Trophoblast cell (in vitro differentiated cells and primary cell): ENCODE data around the gene SCAPER.

Experiments
- DNase-seq, 2 donors: peaks; one replicate each; pipeline ENCODE4 v3.0.0-alpha.2; 2016
- H2AFZ ChIP-seq: 2 replicates; pipeline ENCODE4 v1.6.1; 2013; ENCODE audit warnings: low read length, moderate library complexity, mild to moderate bottlenecking; ENCODE audit not compliant: insufficient read depth, poor library complexity
- H2AK5ac ChIP-seq: 2 replicates; pipeline ENCODE4 v1.6.1; 2013; ENCODE audit warnings: mild to moderate bottlenecking, low read length
- H2BK120ac ChIP-seq: 2 replicates; pipeline ENCODE4 v1.6.1; 2013; ENCODE audit warnings: low read length, mild to moderate bottlenecking, moderate library complexity; ENCODE audit not compliant: insufficient read depth, poor library complexity
- H2BK12ac ChIP-seq: 2 replicates; pipeline ENCODE4 v1.6.1; 2013; ENCODE audit warnings: mild to moderate bottlenecking, low read length, moderate library complexity
- H2BK5ac ChIP-seq: 2 replicates; pipeline ENCODE4 v1.6.1; 2013; ENCODE audit warnings: low read length, low read depth, moderate library complexity, mild to moderate bottlenecking; ENCODE audit not compliant: poor library complexity
- H3K14ac ChIP-seq: 2 replicates; pipeline ENCODE4 v1.6.1; 2013; ENCODE audit warnings: mild to moderate bottlenecking, low read length
- H3K18ac ChIP-seq: 2 replicates; pipeline ENCODE4 v1.6.1; 2013; ENCODE audit warnings: mild to moderate bottlenecking, low read length
- H3K23ac ChIP-seq: 2 replicates; pipeline ENCODE4 v1.6.1; 2013; ENCODE audit warnings: low read length
- H3K27ac ChIP-seq: 2 replicates; pipeline ENCODE4 v1.5.1; 2013; ENCODE audit warnings: low read depth, mild to moderate bottlenecking, inconsistent platforms, low read length, moderate library complexity
- H3K27me3 ChIP-seq: 2 replicates; pipeline ENCODE4 v1.6.1; 2013; ENCODE audit warnings: inconsistent platforms, mild to moderate bottlenecking, low read length, moderate library complexity; ENCODE audit not compliant: insufficient read depth
- H3K36me3 ChIP-seq, 2 experiments: 1 replicate in 1 of 2; 2 replicates in 1 of 2; pipeline ENCODE4 v1.6.1; 2013; ENCODE audit warnings: low read length in 2 of 2, mild to moderate bottlenecking in 2 of 2, moderate library complexity in 1 of 2; ENCODE audit not compliant: insufficient read depth in 2 of 2, control insufficient read depth in 1 of 2
- H3K4ac ChIP-seq: 2 replicates; pipeline ENCODE4 v1.6.1; 2013; ENCODE audit warnings: low read depth, mild to moderate bottlenecking, low read length, moderate library complexity
- H3K4me1 ChIP-seq, 2 experiments: 1 replicate in 1 of 2; 2 replicates in 1 of 2; pipeline ENCODE4 v1.6.1; 2013; ENCODE audit warnings: low read length in 2 of 2, mild to moderate bottlenecking in 2 of 2, moderate library complexity in 1 of 2; ENCODE audit not compliant: insufficient read depth in 2 of 2, control insufficient read depth in 1 of 2
- H3K4me2 ChIP-seq: 2 replicates; pipeline ENCODE4 v1.6.1; 2013; ENCODE audit warnings: inconsistent platforms, mild to moderate bottlenecking, low read length, moderate library complexity
- H3K4me3 ChIP-seq: 2 replicates; pipeline ENCODE4 v1.5.1; 2013; ENCODE audit warnings: mild to moderate bottlenecking, low read depth, low read length, inconsistent platforms
- H3K79me1 ChIP-seq: one replicate; pipeline ENCODE4 v1.6.1; 2013; ENCODE audit warnings: low read length
- H3K79me2 ChIP-seq: 2 replicates; pipeline ENCODE4 v1.6.1; 2013; ENCODE audit warnings: low read length, mild to moderate bottlenecking; ENCODE audit not compliant: control insufficient read depth, insufficient read depth, poor library complexity
- H3K9ac ChIP-seq: 2 replicates; pipeline ENCODE4 v1.6.1; 2013; ENCODE audit warnings: mild to moderate bottlenecking, low read length
- H3K9me3 ChIP-seq: 2 replicates; pipeline ENCODE4 v1.6.1; 2013; ENCODE audit warnings: low read depth, mild to moderate bottlenecking, control low read depth, inconsistent platforms, low read length; ENCODE audit not compliant: insufficient read depth
- H4K12ac ChIP-seq: 2 replicates; pipeline ENCODE4 v1.6.1; 2013; ENCODE audit warnings: low read depth, mild to moderate bottlenecking, low read length, moderate library complexity
- H4K8ac ChIP-seq: 2 replicates; pipeline ENCODE4 v1.6.1; 2013; ENCODE audit warnings: low read depth, mild to moderate bottlenecking, low read length, moderate library complexity
- H4K91ac ChIP-seq: one replicate; pipeline ENCODE4 v1.6.1; 2013; ENCODE audit warnings: low read depth, mild to moderate bottlenecking, low read length, moderate library complexity
- WGBS: extraction: QIAGEN DNeasy Blood & Tissue Kit; methylation state at CpG from one replicate; pipeline ENCODE4 v1.1.7; 2013; ENCODE audit warnings: missing lambda C conversion rate; ENCODE audit not compliant: insufficient read length, insufficient coverage; ENCODE audit errors: extremely low coverage; 5-methylcytosine and 5-hydroxymethylcytosine counted together

The SCAPER gene

GRCh38 chr15:76929011-76929760 lies 24.0 kb upstream of the SCAPER start:
- H3K4me1 ChIP-seq, result no peaks in the 10 kb centered on the region
- no peak overlapping the region for H3K23ac ChIP-seq
- H4K91ac ChIP-seq, result no peak overlapping the region
- no peak overlapping the region for H4K8ac ChIP-seq
- no peak overlapping the region for H3K14ac ChIP-seq
- no peak overlapping the region for H3K27ac ChIP-seq
- H4K12ac ChIP-seq, result no peak overlapping the region
- H3K9ac ChIP-seq, result no peak overlapping the region
- H2BK12ac ChIP-seq, result no peak overlapping the region
- H3K4me3 ChIP-seq, result no peak overlapping the region
- no peak overlapping the region for H3K4ac ChIP-seq
- peaks cover 5% of the 10 kb centered on the region for H3K79me1 ChIP-seq
- no peaks in the 10 kb centered on the region for H3K27me3 ChIP-seq
- no peak overlapping the region for H3K4me2 ChIP-seq
- H3K18ac ChIP-seq, result no peak overlapping the region
- H3K36me3 ChIP-seq, result peaks cover 2% of the 10 kb centered on the region in 2 experiments
- no peak overlapping the region for H2AK5ac ChIP-seq
- H3K79me2 ChIP-seq, result peaks cover 6% of the 10 kb centered on the region
- no peak overlapping the region for H2BK5ac ChIP-seq
- no peaks in the 10 kb centered on the region for H3K9me3 ChIP-seq
- no peak overlapping the region for H2BK120ac ChIP-seq
- H2AFZ ChIP-seq, result no peak overlapping the region
- no peak for DNase-seq

DNA sequence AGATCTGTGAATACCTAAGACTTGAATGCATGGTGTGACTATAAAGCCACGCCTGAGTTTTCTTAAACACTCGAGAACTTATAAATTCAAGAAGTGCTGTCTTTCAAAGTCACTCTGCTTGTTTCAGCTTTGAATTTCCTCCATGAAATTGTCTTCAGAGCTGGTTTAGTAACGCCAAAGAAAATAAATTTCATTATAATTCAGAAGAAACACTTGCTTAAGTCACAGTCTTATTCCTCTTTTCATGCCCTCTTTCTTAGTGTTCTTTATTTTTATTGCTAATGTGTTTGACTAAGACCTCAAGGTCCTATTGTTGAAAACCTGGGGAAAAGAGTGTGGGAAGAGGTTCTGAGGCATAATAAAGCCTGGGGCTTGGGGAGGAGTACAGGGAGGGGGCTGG lies 23.1 kb upstream of the SCAPER start:
- Histone ChIP-seq H2AK5ac (no peak overlapping the region), H3K9me3 (no peaks in the 10 kb centered on the region), H3K14ac (no peak overlapping the region), H3K23ac (no peak overlapping the region), H3K36me3 (no peaks in the 10 kb centered on the region), H2BK12ac (no peak overlapping the region), H2BK120ac (no peak overlapping the region), H3K27me3 (no peaks in the 10 kb centered on the region), H3K4me3 (no peak overlapping the region), H3K79me2 (peaks cover 6% of the 10 kb centered on the region), H3K4ac (no peak overlapping the region), H2AFZ (no peak overlapping the region), H4K8ac (no peak overlapping the region), H3K18ac (no peak overlapping the region), H3K9ac (no peak overlapping the region), H3K4me2 (no peak overlapping the region), H3K79me1 (peaks cover 5% of the 10 kb centered on the region), H3K4me1 (no peaks in the 10 kb centered on the region), H2BK5ac (no peak overlapping the region), H4K12ac (no peak overlapping the region), H3K27ac (no peak overlapping the region), H4K91ac (no peak overlapping the region)
- no peak for DNase-seq
- WGBS, result no CpG with 5 or more reads among the region's 3 CpGs

DNA sequence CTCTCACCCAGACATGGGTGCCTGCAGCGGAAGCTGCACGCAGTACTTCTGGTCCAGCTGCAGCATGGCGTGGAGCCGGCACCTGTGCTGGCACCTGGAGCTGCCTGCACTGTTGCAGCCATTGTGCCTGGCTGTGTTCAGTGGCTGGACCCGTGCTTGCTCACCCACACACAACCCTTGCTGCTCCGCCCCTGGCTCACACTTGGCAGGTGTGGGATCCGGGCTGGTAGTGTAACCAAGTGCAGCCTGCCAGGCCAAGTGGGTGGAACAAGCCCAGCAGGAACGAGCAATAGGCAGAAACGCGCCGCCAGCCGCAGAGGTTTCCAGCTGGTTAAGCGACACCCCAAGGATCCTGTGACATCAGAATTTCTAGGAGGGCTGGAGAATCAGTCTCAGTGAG lies 11.2 kb upstream of the SCAPER start:
- no peak overlapping the region for H4K8ac ChIP-seq
- no peak overlapping the region for H2BK120ac ChIP-seq
- no peak for DNase-seq
- no peaks in the 10 kb centered on the region for H3K36me3 ChIP-seq
- no peak overlapping the region for H4K91ac ChIP-seq
- H3K4ac ChIP-seq, result no peak overlapping the region
- no peaks in the 10 kb centered on the region for H3K79me1 ChIP-seq
- H3K9ac ChIP-seq, result no peak overlapping the region
- peaks cover 3% of the 10 kb centered on the region for H3K9me3 ChIP-seq
- no peak overlapping the region for H4K12ac ChIP-seq
- H3K27ac ChIP-seq, result no peak overlapping the region
- H2BK5ac ChIP-seq, result no peak overlapping the region
- H3K4me1 ChIP-seq, result no peaks in the 10 kb centered on the region
- no peak overlapping the region for H3K23ac ChIP-seq
- no peak overlapping the region for H3K4me2 ChIP-seq
- no peak overlapping the region for H2BK12ac ChIP-seq
- H3K27me3 ChIP-seq, result no peaks in the 10 kb centered on the region
- H2AK5ac ChIP-seq, result no peak overlapping the region
- H3K4me3 ChIP-seq, result no peak overlapping the region
- no peak overlapping the region for H3K14ac ChIP-seq
- H2AFZ ChIP-seq, result no peak overlapping the region
- no CpG with 5 or more reads among the region's 13 CpGs for WGBS
- no peaks in the 10 kb centered on the region for H3K79me2 ChIP-seq
- no peak overlapping the region for H3K18ac ChIP-seq

DNA sequence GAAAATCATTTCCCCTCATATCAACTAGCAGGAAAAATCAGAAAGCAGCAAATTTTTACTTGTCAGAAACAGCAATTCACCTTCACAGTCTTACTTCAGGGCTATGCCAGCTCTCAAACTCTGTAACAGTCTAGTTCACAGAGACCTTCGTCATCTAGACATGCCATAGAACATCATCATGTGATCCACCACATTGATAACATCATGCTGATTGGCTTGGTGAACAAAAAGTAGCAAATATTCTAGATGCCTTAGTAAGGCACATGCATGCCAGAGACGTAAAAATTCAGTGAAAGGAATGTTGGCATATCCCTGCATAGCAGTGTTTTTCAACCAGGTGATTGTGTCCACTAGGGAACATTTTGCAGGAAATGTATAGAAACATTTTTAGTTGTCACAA lies 8.6 kb upstream of the SCAPER start:
- Histone ChIP-seq H2AFZ (no peak overlapping the region), H3K9ac (no peak overlapping the region), H3K79me2 (no peaks in the 10 kb centered on the region), H3K4me1 (no peaks in the 10 kb centered on the region), H3K27ac (no peak overlapping the region), H4K12ac (no peak overlapping the region), H3K14ac (no peak overlapping the region), H3K36me3 (no peaks in the 10 kb centered on the region), H3K4me2 (no peak overlapping the region), H2BK12ac (no peak overlapping the region), H4K91ac (no peak overlapping the region), H3K79me1 (no peaks in the 10 kb centered on the region), H2BK5ac (no peak overlapping the region), H3K18ac (no peak overlapping the region), H3K23ac (no peak overlapping the region), H3K4ac (no peak overlapping the region), H4K8ac (no peak overlapping the region), H3K9me3 (peaks cover 3% of the 10 kb centered on the region), H3K27me3 (no peaks in the 10 kb centered on the region), H2AK5ac (no peak overlapping the region), H3K4me3 (no peak overlapping the region), H2BK120ac (no peak overlapping the region)
- no CpG with 5 or more reads among the region's 2 CpGs for WGBS
- DNase-seq, result peak; percentile 47 to 88
